Measurements from ENCODE around the gene LPAR3. TPM values are rescaled to one million over a fixed set of nuclear protein-coding genes. Genes with fewer than 3 reads are reported as not detected.

LPAR3 gene
- total and polyA plus RNA-seq, 12 donors = 4.7 to 17.3 (median 10.7) TPM

DNA sequence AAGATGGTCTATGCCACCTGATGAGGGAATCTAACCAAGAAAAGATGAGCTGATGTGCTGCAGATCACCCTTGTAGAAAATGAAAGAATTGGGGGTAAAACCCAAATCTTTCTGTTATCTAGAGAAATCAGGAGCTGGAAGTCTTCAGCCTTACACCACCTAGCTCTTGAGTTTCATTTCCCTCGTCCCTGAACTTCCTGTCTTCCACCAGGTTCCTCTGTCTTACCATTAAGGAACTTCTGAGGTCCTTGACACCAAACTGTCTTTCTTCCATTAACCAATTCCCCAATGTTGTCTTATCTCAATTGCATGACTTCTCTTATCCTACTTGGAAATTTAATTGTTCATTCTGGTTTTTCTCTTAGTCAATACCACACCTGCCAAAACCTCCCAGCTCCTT lies 31.5 kb downstream of the LPAR3 start:
- Histone ChIP-seq H3K4me3 (no peak overlapping the region), H3K36me3 (no peaks in the 10 kb centered on the region), H3K27me3 (no peaks in the 10 kb centered on the region), H3K4me1 (peaks cover 0 to 10% (median 0%) of the 10 kb centered on the region in 9 donors), H3K9me3 (no peaks in the 10 kb centered on the region), H3K27ac (no peak overlapping the region)
- DNase-seq (no peak), ATAC-seq (no peak)
- intact Hi-C loops (cut with DNase I) = no loop called here
- TF ChIP-seq, protein P1, sequence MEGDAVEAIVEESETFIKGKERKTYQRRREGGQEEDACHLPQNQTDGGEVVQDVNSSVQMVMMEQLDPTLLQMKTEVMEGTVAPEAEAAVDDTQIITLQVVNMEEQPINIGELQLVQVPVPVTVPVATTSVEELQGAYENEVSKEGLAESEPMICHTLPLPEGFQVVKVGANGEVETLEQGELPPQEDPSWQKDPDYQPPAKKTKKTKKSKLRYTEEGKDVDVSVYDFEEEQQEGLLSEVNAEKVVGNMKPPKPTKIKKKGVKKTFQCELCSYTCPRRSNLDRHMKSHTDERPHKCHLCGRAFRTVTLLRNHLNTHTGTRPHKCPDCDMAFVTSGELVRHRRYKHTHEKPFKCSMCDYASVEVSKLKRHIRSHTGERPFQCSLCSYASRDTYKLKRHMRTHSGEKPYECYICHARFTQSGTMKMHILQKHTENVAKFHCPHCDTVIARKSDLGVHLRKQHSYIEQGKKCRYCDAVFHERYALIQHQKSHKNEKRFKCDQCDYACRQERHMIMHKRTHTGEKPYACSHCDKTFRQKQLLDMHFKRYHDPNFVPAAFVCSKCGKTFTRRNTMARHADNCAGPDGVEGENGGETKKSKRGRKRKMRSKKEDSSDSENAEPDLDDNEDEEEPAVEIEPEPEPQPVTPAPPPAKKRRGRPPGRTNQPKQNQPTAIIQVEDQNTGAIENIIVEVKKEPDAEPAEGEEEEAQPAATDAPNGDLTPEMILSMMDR (IDR thresholded peaks at IDR 0.05) = no peak
- WGBS, 2 donors = 23 to 34% methylated on average over 1 of the region's 1 CpG

DNA sequence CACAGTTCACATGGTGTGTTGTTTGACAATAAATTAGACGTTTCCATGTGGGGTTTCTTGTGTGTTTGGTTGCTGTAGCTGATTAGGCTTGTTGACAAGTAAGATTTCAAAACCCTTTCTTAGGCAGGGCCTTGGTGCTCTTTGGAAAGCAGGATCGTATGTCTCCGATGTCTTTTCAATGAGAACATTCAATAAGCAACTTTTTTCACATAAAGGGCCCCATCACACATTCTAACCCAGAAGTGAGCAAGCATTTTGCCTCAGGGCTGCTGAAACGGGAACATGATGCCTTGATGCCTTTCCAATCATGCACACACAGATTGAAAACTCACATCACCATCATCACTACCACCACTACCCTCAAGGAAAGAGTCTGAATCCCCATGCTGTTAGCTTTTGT lies 33.1 kb downstream of the LPAR3 start:
- Histone ChIP-seq H3K27me3 (no peaks in the 10 kb centered on the region), H3K9me3 (no peaks in the 10 kb centered on the region), H3K4me1 (peaks cover 0 to 26% (median 4%) of the 10 kb centered on the region in 9 donors), H3K27ac (no peak overlapping the region), H3K4me3 (no peak overlapping the region), H3K36me3 (no peaks in the 10 kb centered on the region)
- ATAC-seq (no peak), DNase-seq (no peak)
- TF ChIP-seq, protein P1 (IDR thresholded peaks at IDR 0.05) = no peak
- intact Hi-C loops (cut with DNase I) = no loop called here
- WGBS, 2 donors = 65 to 69% methylated on average over 4 of the region's 4 CpGs

DNA sequence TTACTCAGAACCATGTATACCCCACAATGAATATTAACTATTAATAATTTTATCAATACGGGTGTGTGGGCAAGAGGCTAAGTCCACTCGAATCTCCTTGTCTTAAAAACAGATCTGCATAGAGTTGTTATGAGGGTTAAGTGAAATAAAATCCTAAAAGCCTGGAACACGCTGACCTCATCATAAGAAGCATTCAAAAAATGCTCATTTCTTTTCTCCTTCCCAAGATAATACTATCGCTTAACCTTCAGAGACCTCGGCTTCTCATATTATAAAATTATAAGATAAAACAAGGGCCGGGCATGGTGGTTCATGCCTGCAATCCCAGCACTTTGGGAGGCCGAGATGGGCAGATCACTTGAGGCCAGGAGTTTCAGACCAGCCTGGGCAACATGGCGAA lies 35.1 kb downstream of the LPAR3 start:
- TF ChIP-seq, protein P1 (IDR thresholded peaks at IDR 0.05) = no peak
- intact Hi-C loops (cut with DNase I) = no loop called here
- Histone ChIP-seq H3K4me1 (peaks cover 0 to 39% (median 4%) of the 10 kb centered on the region in 9 donors), H3K27me3 (no peaks in the 10 kb centered on the region), H3K36me3 (no peaks in the 10 kb centered on the region), H3K9me3 (no peaks in the 10 kb centered on the region), H3K4me3 (no peak overlapping the region), H3K27ac (no peak overlapping the region)
- WGBS, 2 donors = 77 to 81% methylated on average over 8 of the region's 8 CpGs
- ATAC-seq (no peak), DNase-seq (no peak)

DNA sequence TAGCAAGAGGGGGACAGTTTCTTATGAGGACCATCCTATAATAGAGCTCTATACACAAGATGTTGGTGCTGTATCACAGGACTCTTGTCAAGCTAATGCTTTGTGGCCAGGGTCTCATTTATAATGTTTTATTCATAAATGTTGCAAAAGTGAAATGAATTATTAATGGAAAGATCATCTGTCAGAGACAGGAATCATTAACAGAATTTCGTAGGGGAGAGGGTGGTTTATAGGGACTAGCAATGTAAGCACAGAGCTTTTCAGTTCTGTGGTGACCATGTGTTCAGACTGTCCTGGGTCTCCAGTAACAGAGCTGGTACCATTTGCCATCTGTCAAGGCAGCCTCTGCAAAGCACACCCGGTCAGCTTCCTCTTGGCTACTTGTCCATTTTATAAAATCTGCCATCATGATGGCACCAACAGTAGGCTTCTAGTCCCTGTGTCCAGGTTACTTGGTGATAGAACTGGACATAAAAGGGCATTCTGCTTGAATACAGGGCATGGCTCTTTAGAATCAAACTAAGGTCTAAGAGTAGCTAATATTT lies 36.2 kb downstream of the LPAR3 start:
- WGBS, 2 donors = 79 to 80% methylated on average over 2 of the region's 2 CpGs

More for the DNA sequence above, 36.2 kb downstream of the LPAR3 start:
- Histone ChIP-seq H3K27me3 (no peaks in the 10 kb centered on the region), H3K36me3 (no peaks in the 10 kb centered on the region), H3K27ac (no peak overlapping the region), H3K9me3 (no peaks in the 10 kb centered on the region), H3K4me3 (no peak overlapping the region), H3K4me1 (peaks cover 0 to 34% (median 4%) of the 10 kb centered on the region in 9 donors)
- intact Hi-C loops (cut with DNase I) = no loop called here
- DNase-seq (no peak), ATAC-seq (no peak)
- TF ChIP-seq, protein P1 (IDR thresholded peaks at IDR 0.05) = no peak
